ENCODE measurements around the gene SLC29A1.
"Not testable (repeated sequence)": the region's sequence is repeated elsewhere in the genome, so short reads cannot be mapped to it uniquely, and the experiment has no call there.

The SLC29A1 gene

GRCh38 chr6:44180886-44181285, 42.5 kb upstream of the SLC29A1 start:
- H3K27me3 ChIP-seq (ENCODE audit: insufficient read depth, low read depth) = no peaks in the 10 kb centered on the region
- no peaks in the 10 kb centered on the region for H3K79me2 ChIP-seq (ENCODE audit: insufficient read depth, low read depth)
- no peak overlapping the region for H3K4me2 ChIP-seq
- H3K4me3 ChIP-seq (IDR thresholded peaks at IDR 0.05; ENCODE audit: insufficient read depth, low read depth, low read length) = no peak overlapping the region
- no peak overlapping the region for H3K27ac ChIP-seq
- H3K36me3 ChIP-seq (ENCODE audit: insufficient read depth) = no peaks in the 10 kb centered on the region
- no peak for TF ChIP-seq CTCF (conservative IDR thresholded peaks at IDR 0.05; ENCODE audit: low read depth, low read length)
- H2AFZ ChIP-seq (ENCODE audit: low read depth) = no peak overlapping the region
- no peaks in the 10 kb centered on the region for H4K20me1 ChIP-seq (ENCODE audit: insufficient read depth)
- no peaks in the 10 kb centered on the region for H3K4me1 ChIP-seq (ENCODE audit: low read depth, poor library complexity, severe bottlenecking)
- no peak overlapping the region for H3K9ac ChIP-seq

DNA sequence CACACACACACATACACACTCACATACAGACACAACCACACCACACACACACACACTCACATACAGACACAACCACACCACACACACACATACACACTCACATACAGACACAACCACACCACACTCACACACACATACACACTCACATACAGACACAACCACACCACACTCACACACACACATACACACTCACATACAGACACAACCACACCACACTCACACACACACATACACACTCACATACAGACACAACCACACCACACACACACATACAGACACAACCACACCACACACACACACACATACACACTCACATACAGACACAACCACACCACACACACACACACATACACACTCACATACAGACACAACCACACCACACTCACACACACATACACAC, 41.6 kb upstream of the SLC29A1 start:
- H3K79me2 ChIP-seq (ENCODE audit: insufficient read depth, low read depth); H3K27ac ChIP-seq; H3K4me2 ChIP-seq; H4K20me1 ChIP-seq (ENCODE audit: insufficient read depth); H3K27me3 ChIP-seq (ENCODE audit: insufficient read depth, low read depth); H3K4me1 ChIP-seq (ENCODE audit: low read depth, poor library complexity, severe bottlenecking); H2AFZ ChIP-seq (ENCODE audit: low read depth); H3K4me3 ChIP-seq (IDR thresholded peaks at IDR 0.05; ENCODE audit: insufficient read depth, low read depth, low read length); H3K36me3 ChIP-seq (ENCODE audit: insufficient read depth); H3K9ac ChIP-seq: not testable (repeated sequence)

- H2AFZ ChIP-seq (ENCODE audit: low read depth) = no peak overlapping the region
- H3K4me1 ChIP-seq (ENCODE audit: low read depth, poor library complexity, severe bottlenecking) = no peaks in the 10 kb centered on the region
- no peaks in the 10 kb centered on the region for H3K79me2 ChIP-seq (ENCODE audit: insufficient read depth, low read depth)
- no peak overlapping the region for H3K27ac ChIP-seq
- no peak overlapping the region for H3K4me3 ChIP-seq (IDR thresholded peaks at IDR 0.05; ENCODE audit: insufficient read depth, low read depth, low read length)
- no peaks in the 10 kb centered on the region for H4K20me1 ChIP-seq (ENCODE audit: insufficient read depth)
- no peak overlapping the region for H3K9ac ChIP-seq
- H3K36me3 ChIP-seq (ENCODE audit: insufficient read depth) = no peaks in the 10 kb centered on the region
- no peak for TF ChIP-seq CTCF (conservative IDR thresholded peaks at IDR 0.05; ENCODE audit: low read depth, low read length)
- no peaks in the 10 kb centered on the region for H3K27me3 ChIP-seq (ENCODE audit: insufficient read depth, low read depth)
- no peak overlapping the region for H3K4me2 ChIP-seq
Measured at GRCh38 chr6:44182911-44183390, 40.4 kb upstream of the SLC29A1 start.

GRCh38 chr6:44183783-44184182, 39.6 kb upstream of the SLC29A1 start:
- no peaks in the 10 kb centered on the region for H3K36me3 ChIP-seq (ENCODE audit: insufficient read depth)
- H3K9ac ChIP-seq = no peak overlapping the region
- H3K27ac ChIP-seq = no peak overlapping the region
- H3K4me2 ChIP-seq = no peak overlapping the region
- no peaks in the 10 kb centered on the region for H3K79me2 ChIP-seq (ENCODE audit: insufficient read depth, low read depth)
- no peaks in the 10 kb centered on the region for H3K4me1 ChIP-seq (ENCODE audit: low read depth, poor library complexity, severe bottlenecking)
- H3K4me3 ChIP-seq (IDR thresholded peaks at IDR 0.05; ENCODE audit: insufficient read depth, low read depth, low read length) = no peak overlapping the region
- no peaks in the 10 kb centered on the region for H4K20me1 ChIP-seq (ENCODE audit: insufficient read depth)
- H2AFZ ChIP-seq (ENCODE audit: low read depth) = no peak overlapping the region
- TF ChIP-seq CTCF (conservative IDR thresholded peaks at IDR 0.05; ENCODE audit: low read depth, low read length) = no peak
- no peaks in the 10 kb centered on the region for H3K27me3 ChIP-seq (ENCODE audit: insufficient read depth, low read depth)

GRCh38 chr6:44185356-44185755, 38.0 kb upstream of the SLC29A1 start:
- H3K36me3 ChIP-seq (ENCODE audit: insufficient read depth); H3K79me2 ChIP-seq (ENCODE audit: insufficient read depth, low read depth); H3K9ac ChIP-seq; H3K4me2 ChIP-seq; H3K4me1 ChIP-seq (ENCODE audit: low read depth, poor library complexity, severe bottlenecking); H3K27me3 ChIP-seq (ENCODE audit: insufficient read depth, low read depth); H2AFZ ChIP-seq (ENCODE audit: low read depth); H3K27ac ChIP-seq; H3K4me3 ChIP-seq (IDR thresholded peaks at IDR 0.05; ENCODE audit: insufficient read depth, low read depth, low read length); H4K20me1 ChIP-seq (ENCODE audit: insufficient read depth): not testable (repeated sequence)

Measured in KMS-11 (cell line).